GM12873 (cell line): Measurements from ENCODE around the gene SLC7A8.

Source experiments
- TF ChIP-seq, protein P1 (sequence below): IDR thresholded peaks from 2 replicates; pipeline ENCODE4 v1.5.1; 2012; ENCODE audit warnings: low read depth, mild to moderate bottlenecking, moderate library complexity, low read length, control low read depth; ENCODE audit not compliant: insufficient read depth; ENCODE audit errors: missing control alignments

Gene SLC7A8

DNA sequence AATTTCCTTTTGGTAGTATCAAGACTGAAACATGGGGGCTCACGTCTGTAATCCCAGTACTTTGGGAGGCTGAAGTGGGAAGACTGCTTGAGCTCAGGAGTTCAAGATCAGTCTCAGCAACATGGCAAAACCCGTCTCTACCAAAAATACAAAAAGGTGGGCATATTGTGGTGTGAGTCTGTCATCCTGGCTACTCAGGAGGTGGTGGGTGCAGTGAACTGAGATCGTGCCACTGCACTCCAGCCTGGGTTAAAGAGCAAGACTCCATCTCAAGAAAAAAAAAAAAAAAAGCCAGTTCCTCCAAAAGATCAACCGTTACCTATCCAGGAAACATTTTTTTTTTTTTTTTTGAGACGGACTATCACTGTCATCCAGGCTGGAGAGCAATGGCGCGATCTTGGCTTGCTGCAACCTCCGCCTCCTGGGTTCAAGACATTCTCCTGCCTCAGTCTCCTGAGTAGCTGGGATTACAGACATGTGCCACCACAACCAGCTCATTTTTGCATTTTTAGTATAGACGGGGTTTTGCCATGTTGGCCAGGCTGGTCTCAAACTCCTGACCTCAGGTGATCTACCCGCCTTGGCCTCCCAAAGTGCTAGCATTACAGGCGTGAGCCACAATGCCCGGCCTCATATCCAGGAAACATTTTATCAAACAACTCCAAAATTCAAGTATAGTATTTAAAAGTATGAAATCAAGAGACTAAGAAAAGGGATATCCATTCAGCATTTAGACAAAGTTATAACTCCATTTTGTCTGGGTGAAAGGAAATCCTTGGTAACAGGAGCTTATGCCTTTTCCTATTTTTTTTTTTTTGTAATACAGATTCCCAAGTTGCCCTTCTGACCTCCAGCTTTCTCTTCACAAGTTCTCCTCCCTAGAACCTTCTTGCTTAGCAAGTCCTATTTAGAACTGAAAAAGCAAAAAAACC, 91.9 kb downstream of the SLC7A8 start:
- TF ChIP-seq, protein P1, sequence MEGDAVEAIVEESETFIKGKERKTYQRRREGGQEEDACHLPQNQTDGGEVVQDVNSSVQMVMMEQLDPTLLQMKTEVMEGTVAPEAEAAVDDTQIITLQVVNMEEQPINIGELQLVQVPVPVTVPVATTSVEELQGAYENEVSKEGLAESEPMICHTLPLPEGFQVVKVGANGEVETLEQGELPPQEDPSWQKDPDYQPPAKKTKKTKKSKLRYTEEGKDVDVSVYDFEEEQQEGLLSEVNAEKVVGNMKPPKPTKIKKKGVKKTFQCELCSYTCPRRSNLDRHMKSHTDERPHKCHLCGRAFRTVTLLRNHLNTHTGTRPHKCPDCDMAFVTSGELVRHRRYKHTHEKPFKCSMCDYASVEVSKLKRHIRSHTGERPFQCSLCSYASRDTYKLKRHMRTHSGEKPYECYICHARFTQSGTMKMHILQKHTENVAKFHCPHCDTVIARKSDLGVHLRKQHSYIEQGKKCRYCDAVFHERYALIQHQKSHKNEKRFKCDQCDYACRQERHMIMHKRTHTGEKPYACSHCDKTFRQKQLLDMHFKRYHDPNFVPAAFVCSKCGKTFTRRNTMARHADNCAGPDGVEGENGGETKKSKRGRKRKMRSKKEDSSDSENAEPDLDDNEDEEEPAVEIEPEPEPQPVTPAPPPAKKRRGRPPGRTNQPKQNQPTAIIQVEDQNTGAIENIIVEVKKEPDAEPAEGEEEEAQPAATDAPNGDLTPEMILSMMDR: no peak

DNA sequence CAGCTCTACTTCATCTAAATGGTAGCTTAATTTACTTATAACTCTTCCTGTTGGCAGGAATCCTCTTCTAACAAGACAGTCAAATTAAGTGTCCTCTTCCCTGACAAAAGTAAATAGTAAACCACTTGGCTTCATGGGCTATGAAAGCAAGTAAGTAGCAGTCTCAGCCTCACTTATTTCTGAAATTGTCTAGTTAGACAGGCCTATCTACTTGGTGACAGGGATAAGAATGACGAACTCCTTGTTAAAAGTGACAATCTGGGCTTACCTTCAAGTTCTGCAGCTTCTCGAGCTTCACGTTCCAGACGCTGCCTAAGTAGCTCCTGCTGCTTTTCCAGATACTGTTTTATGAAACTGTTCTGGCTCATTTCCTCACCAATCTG, 93.2 kb downstream of the SLC7A8 start:
- TF ChIP-seq, protein P1: no peak

GRCh38 chr14:23089498-23090253, 93.8 kb downstream of the SLC7A8 start:
- TF ChIP-seq, protein P1: no peak

- TF ChIP-seq, protein P1: no peak
These were observed 96.9 kb downstream of the SLC7A8 start for GRCh38 chr14:23086565-23086964.

DNA sequence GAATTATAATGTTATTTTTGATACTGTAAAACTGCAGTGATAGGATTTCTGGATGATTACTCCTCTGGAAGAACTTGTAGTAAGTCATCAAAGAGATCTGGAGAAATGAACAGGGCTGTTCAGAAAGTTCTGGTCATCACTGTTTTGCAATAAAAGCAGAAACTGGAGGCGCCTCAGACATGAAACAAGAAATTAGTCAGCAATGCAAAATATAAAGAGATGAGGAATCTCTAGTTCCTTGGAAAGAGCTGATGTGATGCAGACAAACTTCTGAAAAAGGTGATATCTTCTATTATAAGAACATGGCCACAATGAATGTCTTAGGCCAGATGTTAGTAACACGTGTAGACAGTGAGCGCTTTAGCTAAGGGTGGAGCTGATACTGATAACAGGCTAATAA, 98.0 kb downstream of the SLC7A8 start:
- TF ChIP-seq, protein P1: no peak

- TF ChIP-seq, protein P1: no peak
These were observed 103.0 kb downstream of the SLC7A8 start for GRCh38 chr14:23080474-23080873.

- TF ChIP-seq, protein P1: no peak
These were observed 103.7 kb downstream of the SLC7A8 start for GRCh38 chr14:23079716-23080115.
